CD1c-positive myeloid dendritic cell (primary cell): ENCODE data around the gene CDKN1B.

Source experiments
- DNase-seq: peaks from one replicate; pipeline ENCODE4 v3.0.0-alpha.2; 2016; ENCODE audit errors: extremely low spot score

Gene CDKN1B

DNA sequence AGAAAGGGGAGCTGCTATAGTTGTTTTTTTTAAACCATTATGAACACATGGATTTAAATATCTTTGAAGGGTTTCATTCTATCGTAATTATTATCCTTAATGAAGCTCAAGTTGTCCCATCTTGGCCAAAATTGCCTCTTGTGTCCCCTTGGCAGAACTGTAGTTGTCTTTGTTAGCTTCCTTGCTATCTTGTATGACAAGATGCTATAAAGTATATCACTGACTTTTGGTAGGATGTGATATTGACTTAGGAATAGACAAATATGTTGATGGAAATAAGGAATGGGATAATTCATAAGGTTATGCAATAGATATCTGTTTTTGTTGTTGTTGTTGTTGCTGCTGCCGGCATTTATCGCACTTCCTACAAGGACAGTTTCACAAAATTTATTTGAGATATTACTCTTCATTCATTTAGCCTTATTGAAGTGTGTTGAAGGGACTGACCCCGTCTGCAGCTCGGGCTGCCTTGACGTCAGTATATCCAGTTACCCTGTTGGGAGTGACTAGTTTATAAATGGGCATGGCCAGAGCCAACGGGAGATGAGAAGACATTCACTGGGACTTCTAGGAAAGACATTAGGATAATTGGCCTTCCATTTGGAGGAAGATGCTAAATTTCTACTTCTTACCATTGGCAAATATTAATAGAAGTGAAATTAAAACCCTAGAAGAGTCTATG is 42.2 kb downstream of the CDKN1B start:
- no peak for DNase-seq

DNA sequence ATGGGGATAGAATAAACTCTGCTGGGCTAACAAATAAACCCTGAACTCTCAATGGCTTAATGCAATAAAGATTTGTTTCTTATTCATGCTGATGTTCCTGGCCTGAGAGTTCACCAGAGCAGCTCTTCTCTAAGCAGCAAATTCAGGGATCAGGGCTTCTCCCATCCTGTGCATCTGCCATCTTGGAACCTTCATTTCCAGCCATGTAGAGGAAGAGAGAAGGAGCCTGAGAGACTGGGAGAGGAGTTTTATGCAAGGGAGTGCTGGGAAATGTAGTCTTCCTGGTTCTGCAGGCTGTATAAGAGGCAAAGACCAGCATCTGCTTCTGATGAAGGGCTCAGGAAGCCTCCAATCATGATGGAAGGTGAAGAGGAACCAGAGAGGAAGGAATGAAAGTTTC is 47.7 kb downstream of the CDKN1B start:
- no peak for DNase-seq

DNA sequence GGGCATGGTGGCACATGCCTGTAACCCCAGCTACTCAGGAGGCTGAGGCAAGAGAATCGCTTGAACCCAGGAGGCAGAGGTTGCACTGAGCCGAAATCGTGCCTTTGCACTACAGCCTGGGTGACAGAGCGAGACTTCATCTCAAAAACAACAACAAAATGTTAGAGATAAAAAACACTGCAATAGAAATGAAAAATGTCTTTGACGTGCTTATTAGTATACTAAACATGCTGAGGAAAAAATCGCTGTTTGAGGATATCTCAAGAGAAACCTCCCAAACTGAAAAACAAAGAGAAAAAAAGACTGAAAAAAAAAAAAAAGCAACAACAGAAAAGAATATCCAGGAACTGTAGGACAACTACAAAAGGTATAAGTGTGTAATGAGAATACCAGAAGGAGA is 53.1 kb downstream of the CDKN1B start:
- no peak for DNase-seq
